PC-3 (cell line): Measurements from ENCODE around the gene PIMREG. TPM values are rescaled to one million over a fixed set of nuclear protein-coding genes. Genes with fewer than 3 reads are reported as not detected.

Experiments used
- ATAC-seq: fragments of 200-7000 bp; cut with Tn5 transposase; 2 replicates; pipeline ENCODE4 v1.9.1; 2020; ENCODE audit warnings: mild to moderate bottlenecking, moderate library complexity
- BruUV-seq: library from RNA; stranded (reverse); fragments of 400-500 nt; replicated peaks from 2 replicates; lab custom pipeline; 2021; lab: Mats Ljungman, UMichigan
- CTCF ChIA-PET: fragments of 300-600 bp; sonication (Branson Sonifier 250); formaldehyde crosslinking; loops from one replicate; lab custom pipeline; 2022; ENCODE audit warnings: antibody characterized with exemption; lab: Charles Lee
- POLR2A ChIA-PET: fragments of 300-600 bp; sonication (Branson Sonifier 250); formaldehyde crosslinking; loops from one replicate; lab custom pipeline; 2022; ENCODE audit warnings: antibody characterized with exemption; ENCODE audit not compliant: unreplicated experiment; lab: Charles Lee
- DNase-seq: peaks from one replicate; pipeline ENCODE4 v3.0.0-alpha.2; 2015
- H2AFZ ChIP-seq: fragments of 300-600 bp; sonication (generic); 2 replicates; pipeline ENCODE4 v1.6.0; 2016; ENCODE audit warnings: antibody characterized with exemption, low read length
- H3F3A ChIP-seq: fragments of 300-600 bp; sonication (generic); one replicate; pipeline ENCODE4 v1.6.0; 2017; ENCODE audit warnings: antibody characterized with exemption, low read length, control low read depth, mild to moderate bottlenecking; ENCODE audit not compliant: unreplicated experiment
- H3K27ac ChIP-seq: fragments of 300-600 bp; sonication (generic); 2 replicates; pipeline ENCODE4 v1.5.1; 2016; ENCODE audit warnings: mild to moderate bottlenecking, low read length
- H3K27me3 ChIP-seq: fragments of 300-600 bp; sonication (generic); 2 replicates; pipeline ENCODE4 v1.6.1; 2016; ENCODE audit warnings: low read length, mixed read lengths
- H3K36me3 ChIP-seq: fragments of 300-600 bp; sonication (generic); 2 replicates; pipeline ENCODE4 v1.6.1; 2016; ENCODE audit warnings: low read depth, mixed run types, low read length, mixed read lengths
- H3K4me1 ChIP-seq: fragments of 300-600 bp; sonication (generic); 2 replicates; pipeline ENCODE4 v1.5.1; 2016; ENCODE audit warnings: low read length; ENCODE audit not compliant: insufficient read depth
- H3K4me2 ChIP-seq: fragments of 300-600 bp; sonication (generic); 2 replicates; pipeline ENCODE4 v1.6.0; 2016; ENCODE audit warnings: low read length
- H3K4me3 ChIP-seq: fragments of 300-600 bp; sonication (generic); 2 replicates; pipeline ENCODE4 v1.5.1; 2016; ENCODE audit warnings: mild to moderate bottlenecking, low read length, mixed read lengths
- H3K79me2 ChIP-seq: fragments of 300-600 bp; sonication (generic); 2 replicates; pipeline ENCODE4 v1.6.1; 2017; ENCODE audit warnings: low read length, mixed read lengths
- H3K9ac ChIP-seq: fragments of 300-600 bp; sonication (generic); 2 replicates; pipeline ENCODE4 v1.6.0; 2016; ENCODE audit warnings: mild to moderate bottlenecking, low read length
- H3K9me2 ChIP-seq: fragments of 300-600 bp; sonication (generic); replicated peaks from 2 replicates; pipeline ENCODE4 v1.6.1; 2016; ENCODE audit warnings: mixed run types, low read length, mixed read lengths
- H3K9me3 ChIP-seq: fragments of 300-600 bp; sonication (generic); 2 replicates; pipeline ENCODE4 v1.6.1; 2016; ENCODE audit warnings: low read length, mixed read lengths
- H4K20me1 ChIP-seq: fragments of 300-600 bp; sonication (generic); 2 replicates; pipeline ENCODE4 v1.6.1; 2016; ENCODE audit warnings: low read length, mixed read lengths
- CTCF ChIP-seq: fragments of 300-600 bp; sonication (generic); conservative IDR thresholded peaks from 2 replicates; pipeline ENCODE4 v1.5.1; 2017; ENCODE audit warnings: antibody characterized with exemption, low read depth, mild to moderate bottlenecking, low read length
- EZH2 ChIP-seq: fragments of 300-600 bp; sonication (generic); IDR thresholded peaks from one replicate; pipeline ENCODE4 v1.6.1; 2017; ENCODE audit warnings: antibody characterized with exemption, mild to moderate bottlenecking, low read length; ENCODE audit not compliant: unreplicated experiment
- EZH2phosphoT487 ChIP-seq: fragments of 300-600 bp; sonication (generic); IDR thresholded peaks from 2 replicates; pipeline ENCODE4 v1.6.1; 2018; ENCODE audit warnings: mild to moderate bottlenecking, antibody characterized with exemption, low read length, borderline replicate concordance
- intact Hi-C: fragments of 100-400 bp; cut with micrococcal nuclease; formaldehyde crosslinking; loops from 2 replicates; pipeline ENCODE4 v1.9.0; 2023
- total RNA-seq: library from RNA; depleted of rRNA; stranded (reverse); fragments of >200 nt; gene quantifications from 2 replicates; pipeline ENCODE4 v1.2.3, GENCODE V29; 2014

Gene PIMREG
- total RNA-seq, 1 experiment from 2014 or later = 67.6 TPM

GRCh38 chr17:6437956-6438355 is 6.3 kb upstream of the PIMREG start:
- intact Hi-C loops = no loop called here
- Histone ChIP-seq H3K79me2 (no peaks in the 10 kb centered on the region), H3K9ac (no peak overlapping the region), H4K20me1 (no peaks in the 10 kb centered on the region), H3K4me2 (no peak overlapping the region), H3K36me3 (no peaks in the 10 kb centered on the region), H3K4me3 (no peak overlapping the region), H3K4me1 (no peaks in the 10 kb centered on the region), H3K27me3 (no peaks in the 10 kb centered on the region), H3F3A (no peaks in the 10 kb centered on the region), H3K9me2 (no peaks in the 10 kb centered on the region), H2AFZ (no peak overlapping the region), H3K9me3 (no peaks in the 10 kb centered on the region), H3K27ac (no peak overlapping the region)
- BruUV-seq = no TSS peak
- DNase-seq (no peak), ATAC-seq (no peak)
- ChIA-PET POLR2A (no interaction called here), CTCF (no interaction called here)
- TF ChIP-seq CTCF = no peak
- no peak for TF ChIP-seq EZH2phosphoT487
- TF ChIP-seq EZH2 = no peak

- H3K4me1 ChIP-seq = peaks cover 11% of the 10 kb centered on the region
- H3F3A ChIP-seq = no peaks in the 10 kb centered on the region
- DNase-seq (no peak), ATAC-seq (no peak)
- H3K4me2 ChIP-seq = no peak overlapping the region
- no peak overlapping the region for H3K9ac ChIP-seq
- H3K36me3 ChIP-seq = no peaks in the 10 kb centered on the region
- H3K4me3 ChIP-seq = no peak overlapping the region
- H3K9me2 ChIP-seq = no peaks in the 10 kb centered on the region
- no peaks in the 10 kb centered on the region for H4K20me1 ChIP-seq
- H2AFZ ChIP-seq = no peak overlapping the region
- no peak overlapping the region for H3K27ac ChIP-seq
- no TSS peak for BruUV-seq
- no peaks in the 10 kb centered on the region for H3K9me3 ChIP-seq
- intact Hi-C loops = no loop called here
- CTCF ChIA-PET = no interaction called here
- H3K27me3 ChIP-seq = no peaks in the 10 kb centered on the region
- H3K79me2 ChIP-seq = peaks cover 6% of the 10 kb centered on the region
- POLR2A ChIA-PET = no interaction called here
- TF ChIP-seq EZH2phosphoT487 = no peak
Measured at GRCh38 chr17:6439951-6440350, 4.3 kb upstream of the PIMREG start.

GRCh38 chr17:6442775-6443174 is 1.5 kb upstream of the PIMREG start:
- no peak overlapping the region for H3K4me2 ChIP-seq
- BruUV-seq = no TSS peak
- no peak overlapping the region for H3K9ac ChIP-seq
- H3K4me1 ChIP-seq = peaks cover 17% of the 10 kb centered on the region
- no peaks in the 10 kb centered on the region for H3F3A ChIP-seq
- H3K36me3 ChIP-seq = no peaks in the 10 kb centered on the region
- TF ChIP-seq CTCF = no peak
- TF ChIP-seq EZH2phosphoT487 = no peak
- TF ChIP-seq EZH2 = no peak
- peaks cover 15% of the 10 kb centered on the region for H3K79me2 ChIP-seq
- CTCF ChIA-PET = no interaction called here
- ATAC-seq (no peak), DNase-seq (no peak)
- POLR2A ChIA-PET = interaction anchor here (0.6 kb wide), 1 partner anchor 678 kb away, joined by 3 read pairs; no protein-coding TSS in a partner anchor
- H3K9me3 ChIP-seq = no peaks in the 10 kb centered on the region
- intact Hi-C loops = no loop called here
- H3K27me3 ChIP-seq = no peaks in the 10 kb centered on the region
- no peaks in the 10 kb centered on the region for H4K20me1 ChIP-seq
- H2AFZ ChIP-seq = no peak overlapping the region
- H3K4me3 ChIP-seq = no peak overlapping the region
- H3K9me2 ChIP-seq = no peaks in the 10 kb centered on the region
- H3K27ac ChIP-seq = no peak overlapping the region
